ENCODE results near the gene TJP3.

Gene TJP3

DNA sequence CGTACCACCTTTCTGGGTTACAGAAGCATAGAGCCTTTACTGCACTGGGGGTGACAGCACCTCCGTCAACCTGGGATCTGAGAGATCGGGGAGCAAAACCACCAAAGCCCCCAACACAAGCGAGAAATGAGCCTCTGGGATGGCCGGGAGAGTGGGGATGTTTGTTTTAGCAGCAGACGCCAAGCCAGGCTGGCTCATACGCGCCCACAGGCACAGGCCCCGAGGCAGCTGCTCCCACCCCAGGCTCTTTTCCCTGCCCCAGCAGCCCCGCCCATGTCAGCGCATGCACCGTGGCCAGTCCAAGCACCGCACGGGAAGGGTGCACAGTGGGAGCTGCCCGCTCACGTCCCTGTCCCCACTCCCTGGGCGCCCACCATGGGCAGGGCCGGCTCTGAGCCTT is 16.5 kb upstream of the TJP3 start:
- no peak for DNase-seq (ENCODE audit: low spot score)

DNA sequence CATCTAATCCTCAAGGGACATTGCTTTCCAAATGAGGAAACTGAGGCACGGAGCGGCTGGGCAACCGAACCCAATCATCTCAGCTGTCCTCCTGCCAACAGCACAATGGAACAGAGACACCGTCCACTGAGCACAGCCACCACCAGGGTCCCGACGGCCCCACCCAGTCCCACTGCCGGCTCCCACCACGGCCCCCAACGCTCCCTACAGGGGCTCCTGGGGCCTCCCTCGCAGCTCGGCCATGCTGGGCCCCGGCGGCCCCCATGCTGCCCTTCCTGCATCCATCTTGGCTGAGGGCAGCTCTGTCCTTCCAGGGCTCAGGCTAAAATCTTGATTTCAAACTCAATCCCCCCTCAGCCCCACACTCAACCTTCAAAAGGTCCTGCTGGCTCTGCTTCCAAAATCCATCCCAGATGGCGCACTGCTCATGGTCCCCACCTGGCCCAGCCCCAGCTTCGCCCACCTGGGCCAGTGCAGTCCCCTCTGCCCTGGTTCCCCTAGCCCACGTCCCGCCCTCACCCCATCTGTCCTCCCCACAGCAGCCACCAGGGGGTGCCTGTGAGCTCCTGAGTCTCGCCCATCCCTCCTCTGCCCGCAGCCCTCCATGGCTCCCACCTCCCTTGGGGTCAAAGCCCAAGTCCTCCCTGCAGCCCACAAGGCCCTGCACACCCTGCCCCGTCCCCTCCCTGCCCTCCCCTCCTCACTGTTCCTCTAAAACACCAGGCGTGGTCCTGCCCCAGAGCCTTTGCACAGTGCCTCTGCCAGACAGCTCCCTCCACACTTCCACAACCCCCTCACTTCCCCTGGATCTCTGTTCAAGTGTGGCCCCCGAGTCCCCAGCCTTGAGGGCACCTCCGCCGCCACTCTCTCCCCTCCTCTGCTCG is 15.8 kb upstream of the TJP3 start:
- no peak for DNase-seq (ENCODE audit: low spot score)

DNA sequence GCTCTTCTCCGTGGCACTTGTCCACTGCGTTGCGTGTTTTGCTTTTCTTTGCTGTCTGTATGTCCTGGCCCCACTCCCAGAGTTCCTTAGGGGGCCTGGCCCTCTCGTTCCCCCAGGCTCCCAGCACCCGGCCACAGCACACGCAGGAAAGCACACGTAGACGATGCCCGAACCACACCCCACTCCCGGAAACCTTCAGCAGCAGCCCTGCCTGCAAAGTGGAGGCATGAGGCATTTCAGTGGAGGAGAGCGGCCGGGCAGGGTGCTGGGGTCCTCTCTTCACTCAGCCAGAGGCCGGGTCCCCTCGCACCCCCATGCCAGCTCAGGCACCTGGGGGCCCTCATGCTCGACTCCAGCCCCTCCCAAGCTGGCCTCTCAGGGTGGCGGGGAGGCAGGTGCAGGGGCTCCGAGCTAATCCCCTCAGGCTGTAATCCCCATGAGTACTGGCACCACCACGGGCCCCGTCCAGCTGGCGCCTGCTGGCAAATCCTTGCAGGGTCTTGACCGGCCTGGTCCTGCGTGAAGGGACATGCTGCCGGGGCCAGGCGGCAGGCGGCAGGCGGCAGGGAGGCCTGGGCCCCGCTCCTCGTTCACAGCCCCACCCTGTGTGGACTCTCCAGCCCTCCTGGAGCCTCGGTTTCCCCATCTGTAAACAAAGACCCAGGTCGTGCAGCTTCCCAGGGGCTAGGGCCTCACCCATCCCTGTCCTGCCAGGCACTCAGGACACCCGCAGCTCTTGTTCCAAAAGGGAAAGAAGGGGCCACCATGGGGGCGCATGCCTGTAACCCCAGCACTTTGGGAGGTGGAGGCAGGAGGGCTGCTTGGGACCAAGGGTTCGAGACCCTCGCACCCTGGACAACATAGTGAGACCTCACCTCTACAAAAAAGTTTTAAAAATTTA is 14.9 kb upstream of the TJP3 start:
- DNase-seq (ENCODE audit: low spot score), result no peak

DNA sequence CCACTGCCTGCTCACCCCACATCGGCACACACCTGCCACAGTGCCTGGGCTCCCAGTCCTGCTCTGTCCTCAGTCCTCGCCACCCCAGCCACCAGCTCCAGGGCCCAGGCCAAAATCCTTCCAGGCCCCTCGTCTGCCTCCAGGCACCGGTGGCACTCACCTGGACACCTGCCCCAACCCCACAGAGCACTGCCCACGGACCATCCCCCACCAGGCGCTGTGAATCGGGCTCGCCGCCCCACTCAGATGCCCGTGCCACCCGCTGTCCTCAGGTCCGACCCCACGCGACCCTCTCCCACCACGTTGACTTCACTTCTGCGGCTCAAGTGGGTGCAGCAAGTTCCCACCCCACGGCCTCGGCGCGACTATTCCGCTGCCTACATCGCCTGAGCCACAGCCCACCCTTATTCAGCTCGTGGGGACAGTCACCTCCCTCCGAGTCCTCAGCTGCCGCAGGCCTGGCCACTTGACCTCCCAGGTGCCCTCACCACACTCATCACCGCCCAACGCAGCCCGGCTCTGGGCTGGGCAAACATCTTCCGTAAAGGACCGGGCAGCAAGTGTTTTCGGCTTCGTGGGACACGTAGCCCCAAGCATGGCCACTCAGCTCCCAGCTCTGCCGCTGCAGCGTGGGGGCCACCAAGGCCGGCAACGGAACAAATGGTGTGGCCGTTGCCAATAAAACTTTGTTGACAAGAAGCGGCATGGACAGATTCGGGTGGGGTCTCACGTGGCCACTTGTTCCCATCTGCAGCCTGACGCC is 13.6 kb upstream of the TJP3 start:
- DNase-seq (ENCODE audit: low spot score), result no peak

DNA sequence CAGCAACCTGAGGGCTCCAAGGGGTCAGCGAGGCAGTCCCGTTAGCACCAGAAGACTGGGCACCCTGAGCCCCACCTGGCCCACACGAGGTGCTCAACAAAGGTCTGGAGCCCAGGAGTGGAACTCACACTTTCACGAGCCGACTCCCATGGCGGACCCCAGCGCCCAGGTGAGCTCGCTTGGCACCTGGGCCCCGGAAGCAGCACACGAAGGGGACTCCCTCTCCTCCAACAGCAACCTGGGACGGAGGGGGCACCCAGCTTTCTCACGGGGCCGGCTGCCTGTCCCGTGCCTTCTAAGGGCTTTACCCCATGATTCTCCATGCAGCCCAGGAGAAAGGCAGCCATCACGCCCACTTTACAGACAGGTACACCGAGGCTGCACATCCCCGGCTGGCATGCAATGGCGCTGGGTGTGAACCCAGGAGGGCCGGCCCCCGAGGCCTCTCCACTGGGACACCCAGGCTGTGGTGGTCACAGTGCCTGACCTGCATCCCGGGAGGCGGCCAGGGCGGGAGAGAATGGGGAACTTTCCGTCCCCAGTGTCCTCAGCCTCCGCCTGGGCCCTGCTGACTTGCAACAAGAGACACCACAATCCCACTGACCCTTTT is 13.0 kb upstream of the TJP3 start:
- DNase-seq (ENCODE audit: low spot score), result no peak

DNA sequence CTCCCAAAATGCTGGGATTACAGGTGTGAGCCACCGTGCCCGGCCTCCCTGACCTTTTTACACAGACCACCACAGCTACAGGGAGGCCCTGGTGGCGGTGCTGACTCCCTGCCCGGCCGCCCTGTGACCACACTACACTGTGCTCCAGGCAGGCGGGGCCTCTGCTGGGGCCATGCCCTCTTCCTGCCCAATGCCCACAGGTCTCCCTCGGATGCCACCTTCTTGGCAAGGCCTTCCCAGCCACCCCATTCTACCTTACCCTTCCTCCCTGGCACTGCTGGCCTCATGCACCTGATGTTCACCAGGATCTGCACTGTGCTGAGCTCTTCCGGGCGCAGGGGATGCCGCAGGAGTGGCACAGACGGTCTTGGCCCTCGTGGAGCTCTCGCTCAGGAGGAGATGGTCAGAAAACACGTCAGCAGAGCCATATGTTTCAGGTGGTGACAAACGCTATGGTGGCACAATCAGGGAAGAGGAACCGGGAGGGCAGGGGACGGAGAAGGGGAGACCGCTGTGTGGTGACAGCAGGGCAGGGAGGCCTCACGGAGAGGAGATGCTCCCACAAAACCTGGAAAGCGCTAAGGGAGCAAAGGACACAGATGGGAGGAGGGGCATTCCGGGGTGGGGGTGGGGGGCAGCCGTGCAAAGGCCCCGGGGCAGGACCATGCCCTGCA is 12.1 kb upstream of the TJP3 start:
- no peak for DNase-seq (ENCODE audit: low spot score)

DNA sequence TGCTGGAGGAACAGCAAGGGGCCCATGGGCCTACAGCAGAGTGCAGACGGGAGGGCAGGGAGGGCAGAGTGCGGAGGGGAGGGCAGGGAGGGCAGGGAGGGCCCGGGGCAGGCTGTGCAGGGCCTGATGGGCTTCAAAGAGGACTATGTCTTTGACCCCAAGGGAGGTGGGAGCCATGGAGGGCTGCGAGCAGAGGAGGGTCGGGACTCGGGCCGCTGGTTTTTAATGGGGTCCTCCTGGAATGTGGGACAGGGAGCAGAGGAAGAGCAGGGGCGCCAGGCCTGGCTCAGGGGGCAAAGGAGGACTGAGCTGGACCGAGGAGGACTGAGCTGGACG is 11.6 kb upstream of the TJP3 start:
- DNase-seq (ENCODE audit: low spot score), result no peak

DNA sequence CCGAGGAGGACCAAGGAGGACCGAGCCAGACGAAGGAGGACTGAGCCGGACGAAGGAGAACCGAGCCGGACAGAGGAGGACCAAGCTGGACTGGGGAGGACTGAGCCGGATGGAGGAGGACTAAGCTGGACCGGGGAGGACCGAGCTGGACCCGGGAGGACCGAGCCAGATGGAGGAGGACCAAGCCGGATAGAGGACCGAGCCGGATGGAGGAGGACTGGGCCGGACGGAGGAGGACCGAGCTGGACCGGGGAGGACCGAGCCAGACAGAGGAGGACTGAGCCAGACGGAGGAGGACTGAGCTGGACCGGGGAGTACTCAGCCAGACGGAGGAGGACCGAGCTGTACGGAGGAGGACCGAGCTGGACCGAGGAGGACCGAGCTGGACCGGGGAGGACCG is 11.1 kb upstream of the TJP3 start:
- no peak for DNase-seq (ENCODE audit: low spot score)

DNA sequence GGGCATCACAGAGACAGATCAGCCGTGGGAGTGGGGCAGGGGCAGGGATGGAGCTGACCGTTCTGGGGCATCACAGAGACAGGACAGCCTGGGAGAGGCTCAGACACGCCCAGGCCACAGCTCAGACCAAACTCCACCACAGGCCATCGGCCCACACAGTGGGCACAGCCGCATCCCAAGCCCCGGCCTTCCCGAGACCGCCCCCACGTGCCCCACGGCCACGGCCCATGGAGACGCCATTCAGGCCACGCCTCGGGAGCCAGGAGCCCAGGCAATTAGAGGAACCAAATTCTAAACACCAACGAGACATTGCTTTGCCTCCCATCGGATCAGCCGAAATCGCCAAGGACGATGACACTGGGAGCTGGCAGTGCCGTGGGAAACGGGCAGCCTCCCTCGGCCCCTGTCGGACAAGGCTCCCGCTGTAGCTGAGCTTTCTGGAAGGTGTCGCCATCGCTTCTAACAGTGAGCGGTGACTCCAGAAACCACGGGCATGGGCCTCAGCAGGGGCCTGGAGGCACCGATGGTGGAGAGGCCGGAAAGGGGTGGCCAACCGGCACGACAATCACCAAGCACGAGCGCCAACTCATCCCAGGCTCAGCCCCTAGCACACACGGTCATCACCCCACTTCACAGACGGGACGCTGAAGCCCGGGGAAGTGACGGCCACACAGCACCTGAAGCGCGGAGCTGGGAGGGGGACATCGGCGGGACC is 10.4 kb upstream of the TJP3 start:
- DNase-seq (ENCODE audit: low spot score), result no peak

DNA sequence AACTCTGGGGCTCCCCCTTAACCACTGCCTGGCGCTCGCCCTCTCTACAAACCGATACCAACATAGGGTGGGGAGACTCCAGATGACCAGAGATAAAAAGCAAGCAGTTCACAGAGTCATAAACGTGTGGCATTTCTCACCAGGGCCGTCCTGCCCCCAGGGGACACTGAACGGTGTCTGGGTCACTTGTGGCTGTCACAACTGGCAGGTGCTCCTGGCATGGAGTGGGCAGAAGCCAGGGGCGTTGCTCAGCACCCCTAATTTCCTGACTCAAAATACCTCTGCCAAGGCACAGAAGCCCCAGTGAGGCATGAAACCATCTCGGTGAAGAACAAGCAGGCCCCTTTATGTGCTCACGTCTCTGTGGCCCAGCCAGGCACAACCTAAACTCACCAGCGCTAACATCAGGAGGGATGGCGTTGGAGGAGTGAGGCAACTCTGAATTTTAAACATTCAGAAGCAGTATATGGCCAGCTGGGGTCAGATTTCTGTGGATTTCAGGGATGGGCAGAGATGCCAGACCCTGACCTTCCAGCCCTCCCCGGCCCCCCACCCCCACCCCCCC is 9.7 kb upstream of the TJP3 start:
- no peak for DNase-seq (ENCODE audit: low spot score)

DNA sequence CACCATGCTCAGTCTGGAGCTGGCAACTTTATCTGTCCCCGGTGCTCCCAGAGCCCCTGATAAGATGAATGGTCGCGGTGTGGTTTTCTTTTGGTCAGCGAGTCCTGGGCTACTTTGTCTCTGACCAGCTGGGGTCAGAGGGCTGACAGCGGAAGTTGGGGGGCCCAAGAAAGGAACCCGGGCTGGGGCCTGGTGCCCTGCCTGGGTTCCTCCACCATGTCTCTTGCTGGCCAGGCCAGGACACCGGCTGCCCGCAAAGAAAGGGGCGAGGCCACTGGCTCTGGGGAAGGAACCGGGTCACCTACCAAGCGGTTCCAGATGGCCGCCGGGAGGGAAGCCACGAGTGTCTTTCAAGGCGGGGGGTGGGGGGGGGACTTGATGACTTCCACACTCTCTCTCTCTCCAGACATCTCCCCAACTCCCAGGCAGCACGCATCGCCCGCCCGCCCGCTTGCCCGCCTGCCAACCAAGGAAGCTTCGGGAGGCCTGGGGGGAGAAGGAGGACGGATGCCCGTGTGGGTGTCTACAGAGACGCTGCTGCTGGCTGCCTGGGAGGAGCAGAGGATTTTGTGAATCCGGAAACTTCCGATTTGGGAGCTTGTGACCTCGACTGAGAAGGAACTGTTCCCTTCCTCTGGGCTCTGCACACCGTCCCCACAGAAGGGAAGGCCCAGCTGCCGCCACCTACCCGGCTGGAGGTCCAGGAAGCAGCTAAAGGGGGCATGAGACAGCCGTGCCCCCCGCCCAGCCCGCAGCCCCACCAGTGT is 9.0 kb upstream of the TJP3 start:
- DNase-seq (ENCODE audit: low spot score), result no peak

DNA sequence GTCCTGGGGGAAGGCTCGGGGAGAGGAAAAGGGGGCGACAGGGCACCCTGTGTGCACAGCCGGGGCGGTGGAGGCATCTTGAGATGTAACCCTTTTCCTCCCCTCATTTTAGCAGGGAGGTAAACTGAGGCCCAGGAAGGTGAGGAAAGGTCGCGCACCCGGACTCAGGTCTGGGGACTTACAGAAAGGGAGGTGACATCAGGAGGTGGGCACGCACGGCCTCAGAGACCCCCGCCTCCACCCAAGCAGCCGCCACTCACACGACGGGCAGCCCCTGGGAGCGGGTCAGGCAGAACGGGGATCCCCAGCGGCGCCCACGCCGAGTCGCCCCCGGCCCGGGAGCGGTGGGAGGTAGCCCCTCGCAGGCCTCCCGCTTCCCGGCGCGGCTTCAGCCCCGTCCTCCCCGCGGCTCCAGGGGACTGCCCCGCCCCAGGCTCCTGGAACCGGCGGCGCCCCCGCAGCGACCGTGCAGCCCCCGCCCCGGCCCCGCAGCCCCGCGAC is 8.4 kb upstream of the TJP3 start:
- no peak for DNase-seq (ENCODE audit: low spot score)

DNA sequence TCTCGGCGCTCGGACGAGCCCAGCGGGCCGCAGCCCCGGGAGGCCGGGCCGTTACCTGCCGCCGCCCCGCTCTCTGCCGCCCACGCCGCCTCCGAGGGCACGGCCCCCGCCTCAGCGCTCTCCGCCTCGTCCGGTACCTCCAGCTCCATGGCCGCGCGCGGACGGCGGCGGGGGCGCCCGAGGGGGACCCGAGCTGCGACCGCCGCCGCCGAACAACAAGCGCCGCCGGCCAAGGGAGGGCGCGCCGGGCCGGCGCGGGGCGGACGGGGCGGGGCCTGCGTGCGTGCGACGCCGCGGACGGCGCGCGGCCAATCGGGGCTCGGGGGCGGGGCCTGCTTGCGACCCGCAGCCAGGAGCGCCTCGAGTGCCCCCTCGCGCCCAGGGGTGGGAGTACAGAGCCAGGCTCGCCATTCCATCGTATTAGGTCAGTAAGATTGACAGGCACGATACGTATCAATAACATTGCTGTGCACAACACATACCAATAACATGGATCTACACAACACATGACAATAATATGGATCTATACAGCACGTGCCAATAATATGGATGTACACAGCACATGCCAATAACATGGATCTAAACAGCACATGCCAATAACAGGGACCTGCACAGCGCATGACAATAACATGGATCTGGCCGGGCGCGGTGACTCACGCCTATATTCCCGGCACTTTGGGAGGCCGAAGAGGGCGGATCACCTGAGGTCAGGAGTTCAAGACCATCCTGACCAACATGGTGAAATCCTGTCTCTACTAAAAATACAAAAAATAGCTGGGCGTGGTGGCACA is 7.7 kb upstream of the TJP3 start, which contains the start of gene PIP5K1C:
Gene PIP5K1C (minus strand): TSS at position 227 of the 791 bp plus-strand sequence. CDS start 78 bp downstream, at position 149.
- DNase-seq (ENCODE audit: low spot score), result peak; percentile 66

DNA sequence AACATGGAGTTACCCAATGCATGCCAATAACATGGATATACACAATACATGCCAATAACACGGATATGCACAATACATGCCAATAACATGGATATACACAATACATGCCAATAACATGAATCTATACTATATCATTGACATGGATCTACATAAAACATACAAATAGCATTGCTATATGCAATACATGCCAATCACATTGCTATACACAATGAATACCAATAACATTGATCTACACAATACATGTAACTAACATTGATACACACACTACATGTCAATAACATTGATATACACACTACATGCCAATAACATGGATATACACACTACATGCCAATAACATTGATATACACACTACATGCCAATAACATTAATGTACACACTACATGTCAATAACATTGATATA is 7.0 kb upstream of the TJP3 start:
- DNase-seq (ENCODE audit: low spot score), result no peak

DNA sequence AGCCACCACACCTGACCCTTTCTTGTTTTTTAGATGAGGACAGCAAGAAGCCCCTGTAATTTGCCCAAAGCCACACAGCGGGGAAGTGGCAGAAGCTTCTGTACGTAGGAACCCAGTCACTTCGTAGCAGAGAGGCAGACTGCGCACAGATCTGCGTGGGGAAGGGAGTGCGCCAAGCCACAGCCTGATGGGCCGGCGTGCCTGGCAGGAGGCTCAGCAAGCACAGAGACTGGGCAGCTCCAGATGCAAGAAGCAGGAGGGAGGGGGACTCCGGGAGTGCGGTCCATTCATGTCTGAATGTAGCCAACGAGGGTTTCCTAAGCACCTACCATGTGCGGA is 347 bp upstream of the TJP3 start:
- no peak for DNase-seq (ENCODE audit: low spot score)

DNA sequence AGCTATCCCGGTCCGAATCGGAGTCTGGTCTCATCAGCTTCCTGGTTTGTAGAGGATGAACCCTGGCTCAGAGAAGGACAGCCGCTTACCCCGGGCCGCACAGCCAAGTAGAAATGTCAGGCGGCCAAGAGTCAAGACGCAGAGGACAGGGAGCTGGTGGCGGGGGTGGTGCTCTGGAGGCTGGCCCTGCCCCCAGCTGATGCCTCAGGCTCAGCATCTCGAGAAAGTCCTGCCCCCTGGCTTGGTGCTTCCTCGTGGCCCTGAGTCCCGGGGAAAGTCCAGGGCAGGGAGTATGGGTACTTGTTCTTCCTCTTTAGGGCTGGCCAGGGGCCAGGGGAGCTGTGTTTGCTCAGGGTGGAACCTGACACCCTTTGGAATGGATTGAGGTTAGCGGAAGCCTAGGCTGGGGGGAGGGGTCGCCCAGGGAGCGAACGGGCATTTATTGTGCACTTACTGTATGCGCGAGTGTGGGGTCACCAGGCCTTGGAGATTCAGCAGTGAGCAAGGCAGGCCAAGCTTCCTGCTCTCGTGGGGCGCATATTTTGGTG is 2.2 kb downstream of the TJP3 start:
- DNase-seq (ENCODE audit: low spot score), result no peak

DNA sequence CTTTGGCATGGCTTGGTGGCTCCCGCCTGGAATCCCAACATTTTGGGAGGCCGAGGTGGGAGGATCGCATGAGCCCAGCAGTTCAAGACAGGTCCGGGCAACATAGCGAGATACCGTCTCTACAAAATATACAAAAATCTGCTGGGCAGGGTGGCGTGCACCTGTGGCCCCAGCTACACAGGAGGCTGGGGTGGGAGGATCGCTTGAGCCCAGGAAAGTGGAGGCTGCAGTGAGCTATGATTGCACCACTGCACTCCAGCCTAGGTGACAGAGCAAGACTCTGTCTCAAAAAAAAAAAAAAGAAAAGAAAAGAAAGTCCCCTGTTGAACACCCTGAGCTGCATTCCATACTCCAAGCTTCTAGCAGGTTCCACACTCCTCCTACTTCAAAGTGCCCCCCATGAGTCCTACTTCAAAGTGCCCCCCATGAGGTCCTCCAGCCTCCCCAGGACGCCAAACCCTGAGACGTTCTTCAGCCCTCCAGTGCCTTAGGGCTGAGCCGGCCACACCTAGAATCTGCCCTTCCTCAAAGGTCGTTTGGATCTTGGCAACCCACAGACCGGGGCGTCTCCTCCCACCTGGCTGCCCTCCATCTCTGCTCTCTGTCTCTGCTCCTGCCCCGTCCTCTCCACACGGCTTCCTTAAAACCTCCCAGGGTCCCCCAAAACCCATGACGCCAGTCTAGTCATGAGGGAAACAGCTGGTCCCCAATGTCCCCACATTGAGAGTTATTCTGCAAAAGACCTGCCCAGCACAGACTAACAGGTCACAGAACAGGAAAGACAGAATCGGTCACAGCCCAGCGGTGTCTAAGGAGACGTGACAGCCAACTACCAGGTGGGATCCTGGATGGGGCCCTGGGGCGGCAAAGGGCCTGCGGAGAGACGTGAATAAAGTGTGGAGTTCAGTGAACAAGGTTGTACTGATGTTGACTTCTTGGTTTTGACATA is 4.8 kb downstream of the TJP3 start:
- DNase-seq (ENCODE audit: low spot score), result no peak
